ENCODE data around the gene RSRC1.
"Not testable (repeated sequence)": the region's sequence is repeated elsewhere in the genome, so short reads cannot be mapped to it uniquely, and the experiment has no call there.

The RSRC1 gene

GRCh38 chr3:158273656-158274055 is 163.8 kb downstream of the RSRC1 start:
- DNase-seq: no peak
- in situ Hi-C loops (cut with MboI; ENCODE audit: low pct_unique_long_range_greater_than_20kb, low sequenced_read_pairs): no loop called here

GRCh38 chr3:158278187-158278586 is 168.3 kb downstream of the RSRC1 start:
- no peak for DNase-seq
- in situ Hi-C loops (cut with MboI; ENCODE audit: low pct_unique_long_range_greater_than_20kb, low sequenced_read_pairs): no loop called here

DNA sequence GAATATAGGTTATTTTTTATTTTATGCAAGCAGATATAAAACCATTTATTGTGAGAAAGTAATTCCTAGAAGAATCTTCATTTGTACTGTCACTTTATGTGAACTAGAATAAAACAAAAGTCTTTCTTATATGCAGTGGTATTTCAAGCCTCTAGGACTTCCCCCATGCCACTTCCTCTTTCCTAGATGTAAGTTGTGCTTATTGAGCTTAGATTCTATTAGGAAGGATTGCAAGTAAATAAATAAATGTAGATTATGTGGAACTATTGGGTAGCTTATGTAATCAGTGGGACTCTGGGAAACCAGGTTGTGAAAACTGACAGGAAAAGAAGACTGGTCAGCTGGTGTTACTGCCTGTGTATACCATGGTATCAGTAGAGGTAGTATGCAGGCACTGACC is 169.7 kb downstream of the RSRC1 start:
- in situ Hi-C loops (cut with MboI; ENCODE audit: low pct_unique_long_range_greater_than_20kb, low sequenced_read_pairs): no loop called here
- peak; percentile 43 for DNase-seq

GRCh38 chr3:158295771-158296170 is 185.9 kb downstream of the RSRC1 start:
- DNase-seq: no peak
- in situ Hi-C loops (cut with MboI; ENCODE audit: low pct_unique_long_range_greater_than_20kb, low sequenced_read_pairs): no loop called here

- no peak for DNase-seq
- in situ Hi-C loops (cut with MboI; ENCODE audit: low pct_unique_long_range_greater_than_20kb, low sequenced_read_pairs): no loop called here
Observed at GRCh38 chr3:158297940-158298339, 188.1 kb downstream of the RSRC1 start.

- in situ Hi-C loops (cut with MboI; ENCODE audit: low pct_unique_long_range_greater_than_20kb, low sequenced_read_pairs): no loop called here
- no peak for DNase-seq
Observed at GRCh38 chr3:158308236-158308928, 198.5 kb downstream of the RSRC1 start.

DNA sequence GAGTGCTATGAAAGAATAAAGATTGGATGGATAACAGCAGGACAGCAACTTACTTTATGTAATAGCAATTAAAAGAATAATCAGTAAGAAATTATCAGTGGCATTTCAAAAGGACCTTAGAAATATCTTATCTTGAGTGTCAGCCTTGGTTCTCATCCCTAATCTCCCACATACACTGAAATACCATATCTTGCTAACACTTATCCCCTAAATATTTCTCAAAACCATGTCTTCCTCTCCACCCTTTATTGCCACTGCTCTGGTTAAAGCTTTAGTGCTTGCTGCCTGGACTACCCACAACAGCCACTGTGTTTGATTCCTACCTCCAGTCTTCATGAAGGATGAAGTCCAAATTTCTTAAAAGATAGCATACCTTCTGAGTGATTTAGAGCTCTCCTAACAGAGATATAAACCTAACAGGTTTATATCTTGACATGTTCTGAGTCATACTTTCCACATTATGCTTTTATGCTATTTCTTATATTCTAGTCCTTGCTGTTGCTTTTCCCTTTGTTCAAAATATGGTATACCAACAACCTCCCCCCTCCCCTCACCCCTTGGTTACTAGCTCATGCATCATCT is 202.8 kb downstream of the RSRC1 start:
- DNase-seq: no peak
- in situ Hi-C loops (cut with MboI; ENCODE audit: low pct_unique_long_range_greater_than_20kb, low sequenced_read_pairs): no loop called here

DNA sequence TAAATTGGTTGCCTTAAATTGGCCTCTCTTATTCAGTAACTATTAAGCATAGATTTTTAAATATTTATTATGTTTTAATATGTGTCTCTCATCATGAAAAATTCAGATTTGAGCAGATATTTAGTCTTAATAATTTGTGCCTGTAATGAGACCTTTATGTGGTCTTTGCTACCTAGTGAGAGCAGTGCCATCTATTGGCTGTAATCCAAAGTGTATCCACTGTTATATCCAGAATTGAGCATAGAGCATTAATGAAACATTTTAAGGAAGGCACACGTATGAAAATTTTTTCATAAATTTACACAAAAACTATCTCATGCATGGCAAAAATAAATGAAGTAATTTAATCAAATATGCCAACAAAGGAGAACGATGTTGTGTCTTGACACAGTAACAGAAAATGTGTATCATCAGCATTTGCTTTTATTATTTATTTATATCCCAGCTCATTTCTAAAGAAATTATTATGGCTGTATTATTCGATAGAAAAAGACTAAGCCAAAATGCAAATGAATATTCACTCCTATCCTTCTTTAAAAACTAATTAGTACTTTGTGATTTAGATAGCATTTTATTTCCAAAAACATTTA is 203.5 kb downstream of the RSRC1 start:
- in situ Hi-C loops (cut with MboI; ENCODE audit: low pct_unique_long_range_greater_than_20kb, low sequenced_read_pairs): no loop called here
- DNase-seq: peak; percentile 49

GRCh38 chr3:158314426-158315357 is 204.8 kb downstream of the RSRC1 start:
- in situ Hi-C loops (cut with MboI; ENCODE audit: low pct_unique_long_range_greater_than_20kb, low sequenced_read_pairs): no loop called here
- DNase-seq: no peak

DNA sequence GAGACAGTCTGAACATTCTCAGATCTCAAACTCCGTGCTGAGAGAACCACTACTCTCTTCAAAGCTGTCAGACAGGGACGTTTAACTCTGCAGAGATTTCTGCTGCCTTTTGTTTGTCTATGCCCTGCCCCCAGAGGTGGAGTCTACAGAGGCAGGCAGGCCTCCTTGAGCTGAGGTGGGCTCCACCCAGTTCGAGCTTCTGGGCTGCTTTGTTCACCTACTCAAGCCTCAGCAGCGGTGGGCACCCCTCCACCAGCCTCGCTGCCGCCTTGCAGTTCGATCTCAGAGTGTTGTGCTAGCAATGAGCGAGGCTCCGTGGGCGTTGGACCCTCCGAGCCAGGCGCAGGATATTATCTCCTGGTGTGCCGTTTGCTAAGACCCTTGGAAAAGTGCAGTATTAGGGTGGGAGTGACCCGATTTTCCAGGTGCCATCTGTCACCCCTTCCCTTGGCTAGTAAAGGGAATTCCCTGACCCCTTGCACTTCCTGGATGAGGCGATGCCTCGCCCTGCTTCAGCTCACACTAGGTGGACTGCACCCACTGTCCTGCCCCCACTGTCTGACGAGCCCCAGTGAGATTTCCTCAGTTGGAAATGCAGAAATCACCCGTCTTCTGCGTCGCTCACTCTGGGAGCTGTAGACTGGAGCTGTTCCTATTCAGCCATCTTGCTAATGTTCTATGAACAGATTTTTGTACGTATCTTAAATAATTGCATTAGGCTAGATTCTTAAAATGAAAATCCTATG is 220.0 kb downstream of the RSRC1 start:
- DNase-seq; in situ Hi-C loops (cut with MboI; ENCODE audit: low pct_unique_long_range_greater_than_20kb, low sequenced_read_pairs): not testable (repeated sequence)

DNA sequence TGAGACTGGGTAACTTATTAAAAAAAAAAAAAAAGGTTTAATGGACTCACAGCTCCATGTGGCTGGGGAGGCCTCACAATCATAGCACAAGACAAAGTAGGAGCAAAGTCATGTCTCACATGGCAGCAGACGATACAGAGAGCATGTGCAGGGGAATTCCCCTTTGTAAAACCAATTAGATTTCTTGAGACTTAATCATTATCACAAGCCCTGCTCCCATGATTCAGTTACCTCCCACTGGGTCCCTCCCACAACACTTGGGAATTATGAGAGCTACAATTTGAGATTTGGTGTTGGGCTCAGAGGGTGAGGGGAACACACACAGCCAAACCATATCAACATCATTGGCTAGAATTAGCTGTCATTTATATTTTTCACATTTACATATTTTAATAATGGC is 221.0 kb downstream of the RSRC1 start:
- in situ Hi-C loops (cut with MboI; ENCODE audit: low pct_unique_long_range_greater_than_20kb, low sequenced_read_pairs): no loop called here
- DNase-seq: no peak

DNA sequence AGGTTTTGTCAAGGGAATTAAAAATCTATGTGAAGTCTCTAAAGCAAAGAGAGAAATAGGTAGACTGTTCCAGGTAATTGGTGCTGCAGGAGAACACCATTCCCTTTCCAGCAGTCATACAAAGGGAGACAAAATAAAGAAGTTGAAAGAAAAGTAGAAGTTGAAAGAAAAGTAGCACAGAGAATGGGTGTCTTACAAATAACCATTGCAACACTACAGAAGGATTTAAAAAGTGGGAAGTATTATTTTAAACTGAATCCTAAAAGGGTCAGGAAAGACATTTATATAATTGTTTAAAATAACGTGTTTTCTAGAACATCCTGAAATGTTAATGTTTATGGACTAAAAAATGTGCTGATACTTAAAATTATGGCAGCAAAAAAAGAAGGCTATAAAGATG is 223.8 kb downstream of the RSRC1 start:
- DNase-seq: no peak
- in situ Hi-C loops (cut with MboI; ENCODE audit: low pct_unique_long_range_greater_than_20kb, low sequenced_read_pairs): no loop called here

- no peak for DNase-seq
- in situ Hi-C loops (cut with MboI; ENCODE audit: low pct_unique_long_range_greater_than_20kb, low sequenced_read_pairs): no loop called here
Observed at GRCh38 chr3:158337110-158337509, 227.2 kb downstream of the RSRC1 start.

- in situ Hi-C loops (cut with MboI; ENCODE audit: low pct_unique_long_range_greater_than_20kb, low sequenced_read_pairs): no loop called here
- DNase-seq: no peak
Observed at GRCh38 chr3:158339638-158340037, 229.7 kb downstream of the RSRC1 start.

DNA sequence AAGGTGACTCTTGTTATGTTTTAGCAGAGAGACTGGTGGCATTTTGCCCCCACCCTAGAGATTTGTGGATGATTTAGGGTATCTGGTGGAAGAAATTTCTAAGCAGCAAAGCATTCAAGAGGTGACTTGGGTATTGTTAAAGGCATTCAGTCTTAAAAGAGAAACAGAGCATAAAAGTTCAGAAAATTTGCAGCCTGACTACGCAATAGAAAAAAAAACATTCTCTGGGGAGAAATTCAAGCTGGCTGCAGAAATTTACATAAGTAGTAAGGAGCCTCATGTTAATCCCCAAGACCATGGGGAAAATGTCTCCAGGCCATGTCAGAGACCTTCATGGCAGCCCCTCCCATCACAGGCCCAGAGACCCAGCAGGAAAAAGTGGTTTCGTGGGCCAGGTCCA is 231.1 kb downstream of the RSRC1 start:
- in situ Hi-C loops (cut with MboI; ENCODE audit: low pct_unique_long_range_greater_than_20kb, low sequenced_read_pairs); DNase-seq: not testable (repeated sequence)

DNA sequence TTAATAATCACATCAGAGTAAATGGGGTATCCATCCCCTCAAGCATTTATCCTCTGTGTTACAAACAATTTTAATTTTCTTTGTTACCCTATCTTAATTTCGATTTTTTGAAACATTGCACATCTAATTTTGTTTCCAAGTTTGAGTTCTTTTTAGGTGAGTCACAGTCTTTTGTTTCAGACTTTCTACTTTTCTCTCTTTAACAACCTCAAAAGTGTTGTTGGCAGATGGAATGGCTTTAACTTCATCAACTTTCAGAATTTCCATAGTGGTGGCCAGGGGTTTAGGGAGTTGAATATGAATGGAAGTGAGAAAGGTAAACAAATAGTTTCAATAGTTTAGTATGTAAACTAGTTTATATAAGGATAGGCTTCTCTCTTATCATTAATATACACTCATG is 238.1 kb downstream of the RSRC1 start:
- DNase-seq: no peak
- in situ Hi-C loops (cut with MboI; ENCODE audit: low pct_unique_long_range_greater_than_20kb, low sequenced_read_pairs): no loop called here

GRCh38 chr3:158350971-158351370 is 241.1 kb downstream of the RSRC1 start:
- in situ Hi-C loops (cut with MboI; ENCODE audit: low pct_unique_long_range_greater_than_20kb, low sequenced_read_pairs): no loop called here
- no peak for DNase-seq

DNA sequence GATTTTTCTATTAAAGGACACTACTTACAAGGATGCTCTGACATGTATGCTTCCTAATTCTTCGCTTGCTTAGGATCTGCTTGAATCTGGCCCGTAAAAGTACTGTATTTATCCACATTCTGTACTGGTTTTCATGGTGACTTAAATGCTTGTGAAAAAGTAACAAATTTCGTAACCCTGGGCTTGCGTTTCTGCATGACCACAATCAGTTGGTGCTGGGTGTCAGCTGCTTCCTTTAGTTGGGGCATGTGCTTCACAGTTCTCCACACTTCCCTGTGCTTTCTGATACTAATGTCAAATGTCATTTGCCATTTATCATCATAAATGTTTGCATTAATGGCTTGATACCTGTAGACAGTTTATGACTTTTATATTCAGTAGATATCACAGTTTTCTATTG is 242.7 kb downstream of the RSRC1 start:
- DNase-seq: peak; percentile 73
- in situ Hi-C loops (cut with MboI; ENCODE audit: low pct_unique_long_range_greater_than_20kb, low sequenced_read_pairs): no loop called here

DNA sequence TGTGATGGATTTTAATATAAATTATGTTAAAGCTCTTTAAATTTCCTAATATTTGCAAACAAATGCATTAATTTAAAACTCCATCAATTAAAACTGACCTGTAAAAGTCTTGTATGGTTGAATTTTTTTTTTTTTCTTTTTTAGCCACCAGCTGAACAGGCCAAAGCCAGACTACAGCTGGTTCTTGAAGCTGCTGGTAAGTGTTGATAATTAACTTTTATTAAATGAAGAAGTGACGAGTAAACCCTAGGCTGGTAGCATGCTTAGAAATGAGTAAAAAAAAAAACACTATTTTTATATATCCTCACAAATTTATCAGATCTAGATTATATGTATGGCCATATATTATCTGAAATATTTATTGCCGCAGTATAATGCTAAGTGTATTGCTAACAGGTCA is 244.8 kb downstream of the RSRC1 start:
- no peak for DNase-seq
- in situ Hi-C loops (cut with MboI; ENCODE audit: low pct_unique_long_range_greater_than_20kb, low sequenced_read_pairs): no loop called here
